BJ (cell line): ENCODE data around the gene USH1C. TPM values are rescaled to one million over a fixed set of nuclear protein-coding genes. Genes with fewer than 3 reads are reported as not detected.

ENCODE experiments used
- CTCF ChIA-PET: fragments of 350-600 bp; formaldehyde crosslinking; extraction: SDS; loops from one replicate; lab custom pipeline; 2021; ENCODE audit warnings: antibody characterized with exemption, inconsistent platforms; lab: Yijun Ruan, JAX
- POLR2A ChIA-PET: fragments of 300-600 bp; sonication (Branson Sonifier 250); formaldehyde crosslinking; extraction: SDS; loops from one replicate; lab custom pipeline; 2021; ENCODE audit warnings: antibody characterized with exemption; lab: Charles Lee
- DNase-seq: peaks from one replicate; pipeline ENCODE4 v3.0.0-alpha.2; 2011; ENCODE audit warnings: low read depth
- H3K27me3 ChIP-seq: 2 replicates; pipeline ENCODE4 v1.6.0; 2011; ENCODE audit warnings: low read length; ENCODE audit not compliant: control insufficient read depth, insufficient read depth
- H3K36me3 ChIP-seq: 2 replicates; pipeline ENCODE4 v1.5.1; 2011; ENCODE audit warnings: low read length; ENCODE audit not compliant: control insufficient read depth, insufficient read depth
- H3K4me3 ChIP-seq: 2 replicates; pipeline ENCODE4 v1.5.1; 2011; ENCODE audit warnings: low read depth, mild to moderate bottlenecking, control low read depth, low read length
- polyA plus RNA-seq: library from polyadenylated mRNA; depleted of rRNA; stranded (reverse); fragments of >200 nt; gene quantifications from 2 replicates; pipeline ENCODE4 v1.2.3, GENCODE V29; 2011
- TF ChIP-seq, protein P1 (sequence below): IDR thresholded peaks from 2 replicates; pipeline ENCODE4 v1.5.1; 2011; ENCODE audit warnings: low read depth, mild to moderate bottlenecking, control low read depth, inconsistent platforms, low read length, moderate library complexity; ENCODE audit not compliant: insufficient read depth

The USH1C gene
- polyA plus RNA-seq, 1 experiment, result not detected

DNA sequence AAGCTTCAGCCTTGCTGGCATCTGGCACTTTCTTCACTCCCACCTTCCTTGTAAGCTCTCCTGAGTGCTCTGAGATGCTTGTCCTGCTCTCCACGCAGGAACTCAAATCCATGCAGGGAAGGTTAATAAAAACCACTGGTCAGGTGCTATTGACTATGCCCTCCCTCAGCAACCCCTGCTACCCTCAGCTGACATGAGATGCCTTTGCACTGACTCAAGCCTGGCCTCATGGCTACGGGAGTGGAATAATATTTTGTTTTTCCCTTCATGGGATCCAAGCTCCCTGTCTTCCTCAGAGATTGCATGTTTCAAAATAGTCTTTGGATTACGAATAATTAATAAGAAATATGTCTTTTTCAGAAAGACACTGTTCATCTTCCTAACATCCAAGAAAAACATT is 35.9 kb downstream of the USH1C start:
- POLR2A ChIA-PET, result no interaction called here
- peaks cover 8% of the 10 kb centered on the region for H3K27me3 ChIP-seq
- DNase-seq, result no peak
- no peak overlapping the region for H3K4me3 ChIP-seq
- CTCF ChIA-PET, result interaction anchor here (1.1 to 8.7 kb wide), 6 partner anchors 9 to 278 kb away, joined by 3 to 101 read pairs (median 4); no protein-coding TSS in a partner anchor
- TF ChIP-seq, protein P1, sequence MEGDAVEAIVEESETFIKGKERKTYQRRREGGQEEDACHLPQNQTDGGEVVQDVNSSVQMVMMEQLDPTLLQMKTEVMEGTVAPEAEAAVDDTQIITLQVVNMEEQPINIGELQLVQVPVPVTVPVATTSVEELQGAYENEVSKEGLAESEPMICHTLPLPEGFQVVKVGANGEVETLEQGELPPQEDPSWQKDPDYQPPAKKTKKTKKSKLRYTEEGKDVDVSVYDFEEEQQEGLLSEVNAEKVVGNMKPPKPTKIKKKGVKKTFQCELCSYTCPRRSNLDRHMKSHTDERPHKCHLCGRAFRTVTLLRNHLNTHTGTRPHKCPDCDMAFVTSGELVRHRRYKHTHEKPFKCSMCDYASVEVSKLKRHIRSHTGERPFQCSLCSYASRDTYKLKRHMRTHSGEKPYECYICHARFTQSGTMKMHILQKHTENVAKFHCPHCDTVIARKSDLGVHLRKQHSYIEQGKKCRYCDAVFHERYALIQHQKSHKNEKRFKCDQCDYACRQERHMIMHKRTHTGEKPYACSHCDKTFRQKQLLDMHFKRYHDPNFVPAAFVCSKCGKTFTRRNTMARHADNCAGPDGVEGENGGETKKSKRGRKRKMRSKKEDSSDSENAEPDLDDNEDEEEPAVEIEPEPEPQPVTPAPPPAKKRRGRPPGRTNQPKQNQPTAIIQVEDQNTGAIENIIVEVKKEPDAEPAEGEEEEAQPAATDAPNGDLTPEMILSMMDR, result no peak
- no peaks in the 10 kb centered on the region for H3K36me3 ChIP-seq

DNA sequence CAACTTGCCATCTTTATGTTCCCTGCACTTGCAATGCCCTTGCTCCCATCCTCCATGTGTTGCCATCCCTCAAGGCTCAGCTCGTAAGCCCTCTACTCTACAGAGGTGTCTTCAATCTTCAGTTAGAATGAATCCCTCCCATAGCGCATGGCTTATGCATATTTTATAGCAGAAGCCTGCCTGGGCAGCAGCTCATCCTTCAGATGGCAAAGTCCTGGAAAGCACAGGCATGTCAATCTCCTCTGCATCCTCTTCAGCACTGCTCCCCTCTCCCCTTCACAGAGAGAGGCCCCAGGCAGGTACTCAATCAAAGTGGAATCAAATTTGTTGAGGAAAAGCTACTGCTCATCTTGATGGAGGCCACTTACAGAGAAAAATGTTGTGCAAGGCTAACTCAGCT is 36.4 kb downstream of the USH1C start:
- ChIA-PET POLR2A (no interaction called here), CTCF (interaction anchor here (1.1 to 8.7 kb wide), 6 partner anchors 9 to 277 kb away, joined by 3 to 101 read pairs (median 4); no protein-coding TSS in a partner anchor)
- no peak for DNase-seq

DNA sequence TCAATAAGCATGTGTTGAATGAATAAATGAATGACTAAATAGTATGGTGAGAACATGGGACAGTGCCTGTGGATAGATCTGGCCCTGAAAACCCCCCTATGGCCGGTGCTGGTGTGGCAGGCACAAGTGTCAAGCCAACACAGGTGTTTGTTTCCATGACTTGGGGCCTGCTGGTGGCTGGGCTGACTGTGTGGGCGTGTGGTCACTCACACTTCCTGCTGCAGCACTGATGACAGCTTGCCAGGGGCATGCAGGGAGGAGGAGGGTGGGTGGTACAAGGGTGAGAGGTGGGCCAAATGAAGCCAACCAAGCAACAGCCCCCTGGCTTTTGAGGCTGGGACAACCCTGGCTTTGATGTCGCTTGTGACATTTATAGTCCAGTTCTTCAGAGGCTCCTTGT is 37.3 kb downstream of the USH1C start:
- TF ChIP-seq, protein P1, result no peak
- no peak for DNase-seq
- ChIA-PET POLR2A (no interaction called here), CTCF (interaction anchor here (0.7 to 8.7 kb wide), 8 partner anchors 7 to 277 kb away, joined by 3 to 101 read pairs (median 4); no protein-coding TSS in a partner anchor)
- no peaks in the 10 kb centered on the region for H3K36me3 ChIP-seq
- H3K4me3 ChIP-seq, result no peak overlapping the region
- H3K27me3 ChIP-seq, result peaks cover 8% of the 10 kb centered on the region

More for the DNA sequence above, 36.4 kb downstream of the USH1C start:
- TF ChIP-seq, protein P1, result no peak
- no peaks in the 10 kb centered on the region for H3K36me3 ChIP-seq
- H3K27me3 ChIP-seq, result peaks cover 8% of the 10 kb centered on the region
- H3K4me3 ChIP-seq, result no peak overlapping the region

DNA sequence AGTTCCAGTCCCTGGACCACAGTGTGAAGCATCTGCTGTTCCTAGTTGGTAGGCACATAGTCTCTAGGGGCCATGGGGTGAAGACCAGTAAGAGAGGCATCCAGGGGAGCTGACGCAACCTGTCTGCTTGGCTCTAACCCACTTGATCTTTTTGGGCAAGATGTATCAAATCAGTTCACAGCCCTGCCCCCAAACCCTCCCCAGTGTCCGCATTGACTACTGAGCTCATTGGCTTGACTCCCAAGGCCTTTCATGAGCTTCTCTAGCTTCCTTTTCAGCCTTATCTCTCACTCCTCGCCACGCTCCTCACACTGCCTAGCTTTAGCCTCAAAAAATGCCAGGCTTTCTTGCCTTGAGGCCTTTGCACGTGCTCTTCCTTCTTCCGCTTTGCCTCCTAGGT is 37.9 kb downstream of the USH1C start:
- DNase-seq, result no peak
- TF ChIP-seq, protein P1, result no peak

DNA sequence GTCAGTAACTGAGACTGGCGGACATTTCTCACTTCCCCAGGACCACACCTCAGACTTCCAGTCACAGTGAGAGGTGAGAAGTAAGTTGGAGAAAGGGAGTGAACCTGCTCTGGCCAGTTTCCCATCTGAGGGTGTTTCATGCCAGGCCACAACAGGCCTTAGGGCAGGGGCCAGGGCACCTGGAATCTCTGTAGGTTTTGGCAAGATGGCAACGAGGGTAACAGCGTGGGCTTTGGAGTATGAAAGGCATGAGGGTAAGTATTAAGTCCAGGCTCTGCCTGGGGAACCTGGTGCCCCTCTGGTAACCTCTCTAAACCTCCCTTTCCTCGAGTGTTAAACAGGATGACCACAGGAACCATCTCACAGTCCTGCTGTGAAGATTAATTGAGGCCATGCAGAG is 39.1 kb downstream of the USH1C start:
- peaks cover 5% of the 10 kb centered on the region for H3K27me3 ChIP-seq
- TF ChIP-seq, protein P1, result no peak
- no peak overlapping the region for H3K4me3 ChIP-seq
- CTCF ChIA-PET, result interaction anchor here (0.6 to 8.7 kb wide), 24 partner anchors 8 to 1564 kb away, joined by 3 to 101 read pairs (median 4); partner anchors contain the start of gene KCNJ11
- no peak for DNase-seq
- POLR2A ChIA-PET, result no interaction called here
- H3K36me3 ChIP-seq, result no peaks in the 10 kb centered on the region

More for the DNA sequence above, 37.9 kb downstream of the USH1C start:
- CTCF ChIA-PET, result interaction anchor here (0.7 to 8.7 kb wide), 6 partner anchors 8 to 277 kb away, joined by 3 to 101 read pairs (median 18); partner anchors contain the start of gene KCNJ11
- Histone ChIP-seq H3K4me3 (no peak overlapping the region), H3K36me3 (no peaks in the 10 kb centered on the region), H3K27me3 (peaks cover 8% of the 10 kb centered on the region)
- POLR2A ChIA-PET, result no interaction called here
